SK-N-SH treated with all-trans-retinoic acid at 6 μM for 48 hours (cell line): ENCODE results near the gene DAAM2.

Experiments used
- ATAC-seq: fragments of 200-7000 bp; cut with Tn5 transposase; 3 replicates; pipeline ENCODE4 v1.9.1; 2020; ENCODE audit warnings: mild to moderate bottlenecking, moderate library complexity
- ARNTL ChIP-seq: fragments of 450-650 bp; formaldehyde crosslinking; IDR thresholded peaks from 2 replicates; pipeline ENCODE4 v1.5.0; 2020; ENCODE audit warnings: low read depth, mild to moderate bottlenecking, moderate library complexity, borderline replicate concordance
- CREB5 ChIP-seq: fragments of 250-450 bp; sonication (Bioruptor Pico); IDR thresholded peaks from 2 replicates; pipeline ENCODE4 v1.5.1; 2020; ENCODE audit warnings: low read depth, mild to moderate bottlenecking, moderate library complexity
- ESRRG ChIP-seq: fragments of 250-450 bp; sonication (Bioruptor Pico); IDR thresholded peaks from 2 replicates; pipeline ENCODE4 v1.6.1; 2021; ENCODE audit warnings: mild to moderate bottlenecking
- ISL1 ChIP-seq: fragments of 250-450 bp; sonication (Bioruptor Pico); IDR thresholded peaks from 2 replicates; pipeline ENCODE4 v2.1.2; 2022; ENCODE audit warnings: mild to moderate bottlenecking, moderate library complexity
- OSR1 ChIP-seq: fragments of 250-450 bp; sonication (Bioruptor Pico); IDR thresholded peaks from 2 replicates; pipeline ENCODE4 v1.8.0; 2022; ENCODE audit warnings: moderate library complexity, mild to moderate bottlenecking, inconsistent platforms
- PATZ1 ChIP-seq: fragments of 250-450 bp; sonication (Bioruptor Pico); IDR thresholded peaks from 2 replicates; pipeline ENCODE4 v1.8.0; 2020; ENCODE audit warnings: mild to moderate bottlenecking, moderate library complexity, borderline replicate concordance
- POU6F1 ChIP-seq: fragments of 250-450 bp; sonication (Bioruptor Pico); IDR thresholded peaks from 2 replicates; pipeline ENCODE4 v1.8.0; 2021; ENCODE audit warnings: low read depth, mild to moderate bottlenecking, moderate library complexity, borderline replicate concordance
- RARB ChIP-seq: fragments of 250-450 bp; sonication (Bioruptor Pico); IDR thresholded peaks from 2 replicates; pipeline ENCODE4 v1.8.0; 2021; ENCODE audit warnings: mild to moderate bottlenecking, moderate library complexity
- TCF4 ChIP-seq: fragments of 250-450 bp; sonication (Bioruptor Pico); IDR thresholded peaks from 2 replicates; pipeline ENCODE4 v1.8.0; 2021; ENCODE audit warnings: mild to moderate bottlenecking, moderate library complexity, borderline replicate concordance
- TOX ChIP-seq: fragments of 250-450 bp; sonication (Bioruptor Pico); IDR thresholded peaks from 2 replicates; pipeline ENCODE4 v1.8.0; 2021; ENCODE audit warnings: mild to moderate bottlenecking, moderate library complexity, borderline replicate concordance
- ZFP3 ChIP-seq: fragments of 250-450 bp; sonication (Bioruptor Pico); IDR thresholded peaks from 2 replicates; pipeline ENCODE4 v1.5.0; 2020; ENCODE audit warnings: mild to moderate bottlenecking, moderate library complexity
- ZNF565 ChIP-seq: fragments of 450-650 bp; formaldehyde crosslinking; conservative IDR thresholded peaks from 2 replicates; pipeline ENCODE4 v1.5.0; 2020; ENCODE audit warnings: low read depth, mild to moderate bottlenecking, moderate library complexity
- ZNF70 ChIP-seq: fragments of 450-650 bp; formaldehyde crosslinking; IDR thresholded peaks from 2 replicates; pipeline ENCODE4 v1.5.0; 2020; ENCODE audit warnings: mild to moderate bottlenecking, moderate library complexity
- ZNF8 ChIP-seq: fragments of 450-650 bp; formaldehyde crosslinking; IDR thresholded peaks from 2 replicates; pipeline ENCODE4 v1.5.0; 2020; ENCODE audit warnings: mild to moderate bottlenecking, moderate library complexity
- TF ChIP-seq, protein P1 (sequence below): fragments of 250-450 bp; sonication (Bioruptor Pico); IDR thresholded peaks from 2 replicates; pipeline ENCODE4 v1.5.1; 2021; ENCODE audit warnings: mild to moderate bottlenecking, moderate library complexity
- TF ChIP-seq, protein P2 (sequence below): fragments of 250-450 bp; sonication (Bioruptor Pico); IDR thresholded peaks from 2 replicates; pipeline ENCODE4 v1.5.0; 2020; ENCODE audit warnings: mild to moderate bottlenecking, moderate library complexity

DAAM2 gene

DNA sequence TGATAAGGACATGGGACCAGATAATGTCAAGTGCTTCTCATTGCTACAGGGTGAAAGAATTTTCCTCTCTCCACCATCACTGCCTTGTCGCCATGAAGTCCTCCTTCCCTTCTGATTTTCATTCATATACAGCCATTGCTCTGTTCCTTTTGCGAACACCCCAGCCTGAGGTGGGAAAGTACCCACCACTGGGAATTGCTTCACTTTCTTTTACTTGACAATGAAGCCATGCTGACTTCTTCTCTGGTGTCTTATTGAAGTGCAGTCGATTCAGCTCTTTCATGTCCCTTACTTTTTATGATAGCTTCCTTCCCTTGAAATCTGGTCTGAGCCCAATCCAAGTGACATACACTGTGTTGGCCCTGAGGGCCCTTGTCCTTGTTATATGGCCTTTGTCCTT lies 16.2 kb downstream of the DAAM2 start (continued):
- no peak for TF ChIP-seq CREB5 (CRISPR knock-in tag)
- TF ChIP-seq ZNF70 (CRISPR knock-in tag), result no peak
- no peak for TF ChIP-seq PATZ1 (CRISPR knock-in tag)
- no peak for TF ChIP-seq ARNTL (CRISPR knock-in tag)
- no peak for TF ChIP-seq POU6F1
- TF ChIP-seq ESRRG, result no peak
- no peak for TF ChIP-seq RARB (CRISPR knock-in tag)
- TF ChIP-seq, all 23 proteins: peak for 0

DNA sequence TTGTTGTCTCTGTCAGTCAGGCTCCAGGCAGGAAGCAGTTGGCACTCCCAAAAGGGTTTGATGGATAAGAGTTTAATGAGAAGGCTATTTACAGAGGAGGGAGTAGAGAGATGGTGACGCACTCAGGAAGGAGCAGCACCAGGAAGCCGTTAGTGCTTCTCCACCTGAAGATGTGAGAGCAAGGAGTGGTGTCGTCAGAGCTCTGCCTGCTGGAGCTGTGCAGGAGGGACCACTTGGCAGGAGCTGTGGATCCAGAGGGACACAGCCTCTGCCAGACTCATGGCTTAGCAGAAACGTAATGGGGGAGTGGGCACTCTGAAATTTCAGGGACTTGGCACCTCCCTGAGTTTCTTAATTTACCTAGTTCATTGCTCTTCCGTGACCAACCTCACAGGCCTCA lies 16.8 kb downstream of the DAAM2 start:
- TF ChIP-seq, protein P1, sequence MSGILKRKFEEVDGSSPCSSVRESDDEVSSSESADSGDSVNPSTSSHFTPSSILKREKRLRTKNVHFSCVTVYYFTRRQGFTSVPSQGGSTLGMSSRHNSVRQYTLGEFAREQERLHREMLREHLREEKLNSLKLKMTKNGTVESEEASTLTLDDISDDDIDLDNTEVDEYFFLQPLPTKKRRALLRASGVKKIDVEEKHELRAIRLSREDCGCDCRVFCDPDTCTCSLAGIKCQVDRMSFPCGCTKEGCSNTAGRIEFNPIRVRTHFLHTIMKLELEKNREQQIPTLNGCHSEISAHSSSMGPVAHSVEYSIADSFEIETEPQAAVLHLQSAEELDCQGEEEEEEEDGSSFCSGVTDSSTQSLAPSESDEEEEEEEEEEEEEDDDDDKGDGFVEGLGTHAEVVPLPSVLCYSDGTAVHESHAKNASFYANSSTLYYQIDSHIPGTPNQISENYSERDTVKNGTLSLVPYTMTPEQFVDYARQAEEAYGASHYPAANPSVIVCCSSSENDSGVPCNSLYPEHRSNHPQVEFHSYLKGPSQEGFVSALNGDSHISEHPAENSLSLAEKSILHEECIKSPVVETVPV (CRISPR knock-in tag), result no peak
- TF ChIP-seq ZNF565 (CRISPR knock-in tag), result no peak
- no peak for TF ChIP-seq ZFP3 (CRISPR knock-in tag)
- TF ChIP-seq TCF4 (CRISPR knock-in tag), result no peak
- no peak for ATAC-seq

GRCh38 chr6:39811835-39812345 lies 19.7 kb downstream of the DAAM2 start:
- ATAC-seq, result no peak
- no peak for TF ChIP-seq CREB5 (CRISPR knock-in tag)
- no peak for TF ChIP-seq OSR1 (CRISPR knock-in tag)
- TF ChIP-seq ZNF70 (CRISPR knock-in tag), result no peak
- TF ChIP-seq, protein P2, sequence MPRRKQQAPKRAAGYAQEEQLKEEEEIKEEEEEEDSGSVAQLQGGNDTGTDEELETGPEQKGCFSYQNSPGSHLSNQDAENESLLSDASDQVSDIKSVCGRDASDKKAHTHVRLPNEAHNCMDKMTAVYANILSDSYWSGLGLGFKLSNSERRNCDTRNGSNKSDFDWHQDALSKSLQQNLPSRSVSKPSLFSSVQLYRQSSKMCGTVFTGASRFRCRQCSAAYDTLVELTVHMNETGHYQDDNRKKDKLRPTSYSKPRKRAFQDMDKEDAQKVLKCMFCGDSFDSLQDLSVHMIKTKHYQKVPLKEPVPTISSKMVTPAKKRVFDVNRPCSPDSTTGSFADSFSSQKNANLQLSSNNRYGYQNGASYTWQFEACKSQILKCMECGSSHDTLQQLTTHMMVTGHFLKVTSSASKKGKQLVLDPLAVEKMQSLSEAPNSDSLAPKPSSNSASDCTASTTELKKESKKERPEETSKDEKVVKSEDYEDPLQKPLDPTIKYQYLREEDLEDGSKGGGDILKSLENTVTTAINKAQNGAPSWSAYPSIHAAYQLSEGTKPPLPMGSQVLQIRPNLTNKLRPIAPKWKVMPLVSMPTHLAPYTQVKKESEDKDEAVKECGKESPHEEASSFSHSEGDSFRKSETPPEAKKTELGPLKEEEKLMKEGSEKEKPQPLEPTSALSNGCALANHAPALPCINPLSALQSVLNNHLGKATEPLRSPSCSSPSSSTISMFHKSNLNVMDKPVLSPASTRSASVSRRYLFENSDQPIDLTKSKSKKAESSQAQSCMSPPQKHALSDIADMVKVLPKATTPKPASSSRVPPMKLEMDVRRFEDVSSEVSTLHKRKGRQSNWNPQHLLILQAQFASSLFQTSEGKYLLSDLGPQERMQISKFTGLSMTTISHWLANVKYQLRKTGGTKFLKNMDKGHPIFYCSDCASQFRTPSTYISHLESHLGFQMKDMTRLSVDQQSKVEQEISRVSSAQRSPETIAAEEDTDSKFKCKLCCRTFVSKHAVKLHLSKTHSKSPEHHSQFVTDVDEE (CRISPR knock-in tag), result no peak
- TF ChIP-seq TOX (CRISPR knock-in tag), result no peak
- no peak for TF ChIP-seq TCF4 (CRISPR knock-in tag)
- TF ChIP-seq ISL1, result no peak
- TF ChIP-seq POU6F1, result no peak
- no peak for TF ChIP-seq PATZ1 (CRISPR knock-in tag)
- TF ChIP-seq ZNF8, result no peak
